ENCODE data around the gene NOVA2. TPM values are rescaled to one million over a fixed set of nuclear protein-coding genes. Genes with fewer than 3 reads are reported as not detected.

NOVA2 gene
- total RNA-seq, 4 donors from 2014 or later, result 0.41 to 2.2 (median 1.00) TPM; not detected in 1

DNA sequence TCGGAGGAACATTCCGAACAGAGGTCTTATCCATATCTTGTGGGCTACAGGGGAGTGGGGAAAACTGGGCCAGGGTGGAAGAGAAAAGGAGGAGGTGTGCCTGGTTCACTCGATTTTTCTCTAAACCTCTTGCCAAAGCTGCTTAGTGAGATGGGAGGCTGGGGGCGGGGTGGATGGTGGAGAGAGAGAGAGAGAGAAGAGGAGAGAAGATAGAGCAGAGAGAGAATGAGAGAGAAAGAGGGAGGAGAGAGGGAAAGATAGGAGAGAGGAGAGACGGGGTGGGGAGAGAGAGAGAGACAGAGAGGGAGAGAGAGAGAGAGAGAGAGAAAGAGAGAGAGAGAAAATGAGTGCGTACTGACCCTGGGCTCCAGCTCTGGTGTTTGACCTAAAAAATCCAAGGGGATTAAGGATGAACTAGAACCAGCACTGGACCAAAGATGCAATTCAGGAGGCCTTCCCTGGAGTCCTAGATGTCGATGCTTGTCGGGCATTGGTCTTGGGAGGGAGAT, 14.1 kb downstream of the NOVA2 start:
- Histone ChIP-seq H3K36me3 (no peaks in the 10 kb centered on the region), H3K27me3 (peaks cover 41% of the 10 kb centered on the region), H3K4me1 (no peaks in the 10 kb centered on the region), H3K4me3 (no peak overlapping the region), H3K27ac (no peak overlapping the region), H3K9me3 (no peaks in the 10 kb centered on the region)
- in situ Hi-C loops (cut with MboI; ENCODE audit: low pct_ligation_motif_present in 1 of 4, low pct_unique_long_range_greater_than_20kb in 1 of 4, low sequenced_read_pairs in 3 of 4) (no loop called here), intact Hi-C loops (cut with DNase I; ENCODE audit: low total_unique reads) (no loop called here)
- TF ChIP-seq POLR2A (IDR thresholded peaks at IDR 0.05), result no peak
- TF ChIP-seq POLR2AphosphoS5 (IDR thresholded peaks at IDR 0.05), result no peak
- TF ChIP-seq EP300 (IDR thresholded peaks at IDR 0.05; ENCODE audit: low read depth), result no peak
- TF ChIP-seq, protein P1, sequence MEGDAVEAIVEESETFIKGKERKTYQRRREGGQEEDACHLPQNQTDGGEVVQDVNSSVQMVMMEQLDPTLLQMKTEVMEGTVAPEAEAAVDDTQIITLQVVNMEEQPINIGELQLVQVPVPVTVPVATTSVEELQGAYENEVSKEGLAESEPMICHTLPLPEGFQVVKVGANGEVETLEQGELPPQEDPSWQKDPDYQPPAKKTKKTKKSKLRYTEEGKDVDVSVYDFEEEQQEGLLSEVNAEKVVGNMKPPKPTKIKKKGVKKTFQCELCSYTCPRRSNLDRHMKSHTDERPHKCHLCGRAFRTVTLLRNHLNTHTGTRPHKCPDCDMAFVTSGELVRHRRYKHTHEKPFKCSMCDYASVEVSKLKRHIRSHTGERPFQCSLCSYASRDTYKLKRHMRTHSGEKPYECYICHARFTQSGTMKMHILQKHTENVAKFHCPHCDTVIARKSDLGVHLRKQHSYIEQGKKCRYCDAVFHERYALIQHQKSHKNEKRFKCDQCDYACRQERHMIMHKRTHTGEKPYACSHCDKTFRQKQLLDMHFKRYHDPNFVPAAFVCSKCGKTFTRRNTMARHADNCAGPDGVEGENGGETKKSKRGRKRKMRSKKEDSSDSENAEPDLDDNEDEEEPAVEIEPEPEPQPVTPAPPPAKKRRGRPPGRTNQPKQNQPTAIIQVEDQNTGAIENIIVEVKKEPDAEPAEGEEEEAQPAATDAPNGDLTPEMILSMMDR (IDR thresholded peaks at IDR 0.05), result no peak
- no peak for DNase-seq
- WGBS, 2 donors (ENCODE audit: low coverage in 1 of 2), result 64 to 76% methylated on average over 5 to 8 of the region's 8 CpGs

DNA sequence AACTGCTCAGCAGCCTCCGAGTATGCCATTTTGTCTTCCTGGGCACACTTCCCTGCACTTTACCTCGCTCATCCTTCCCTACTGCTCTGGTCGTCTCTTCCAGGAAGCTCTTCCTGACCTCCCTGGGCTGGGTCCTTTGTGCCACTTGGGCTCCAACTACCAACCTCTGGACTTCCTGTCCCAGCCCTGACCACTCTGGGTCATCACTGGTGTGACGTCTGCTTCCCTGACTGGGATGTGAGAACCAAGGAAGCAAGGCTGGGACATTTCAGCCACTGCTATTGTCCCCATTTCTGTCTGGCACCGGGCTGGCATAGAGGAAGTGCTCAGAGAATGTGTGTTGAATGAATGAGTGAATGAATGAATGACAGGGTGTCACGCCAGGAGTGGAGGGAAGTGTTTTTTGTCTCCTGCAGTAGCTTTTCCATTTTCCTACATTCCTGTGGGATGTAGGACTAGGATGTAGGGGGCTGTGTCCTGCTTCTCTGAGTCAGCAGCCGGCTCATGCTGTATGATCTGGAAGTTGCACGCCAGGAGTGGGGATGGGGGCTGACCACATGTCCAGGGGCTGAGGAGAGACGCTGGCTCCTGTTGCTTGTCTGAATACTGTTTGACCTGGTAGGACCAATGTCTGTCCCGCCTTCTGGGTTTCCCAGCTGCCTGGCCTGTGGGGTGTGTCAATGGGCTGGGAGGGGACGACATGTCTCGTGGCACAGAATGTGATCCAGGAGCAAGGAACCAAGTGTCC, 14.7 kb downstream of the NOVA2 start:
- Histone ChIP-seq H3K4me1 (no peaks in the 10 kb centered on the region), H3K27ac (no peak overlapping the region), H3K9me3 (no peaks in the 10 kb centered on the region), H3K27me3 (peaks cover 44% of the 10 kb centered on the region), H3K4me3 (no peak overlapping the region), H3K36me3 (no peaks in the 10 kb centered on the region)
- 42 to 60% methylated on average over 5 to 12 of the region's 12 CpGs for WGBS, 2 donors (ENCODE audit: low coverage in 1 of 2)
- no peak for TF ChIP-seq POLR2AphosphoS5 (IDR thresholded peaks at IDR 0.05)
- no peak for TF ChIP-seq POLR2A (IDR thresholded peaks at IDR 0.05)
- TF ChIP-seq EP300 (IDR thresholded peaks at IDR 0.05; ENCODE audit: low read depth), result no peak
- TF ChIP-seq, protein P1 (IDR thresholded peaks at IDR 0.05), result no peak
- intact Hi-C loops (cut with DNase I; ENCODE audit: low total_unique reads) (no loop called here), in situ Hi-C loops (cut with MboI; ENCODE audit: low pct_ligation_motif_present in 1 of 4, low pct_unique_long_range_greater_than_20kb in 1 of 4, low sequenced_read_pairs in 3 of 4) (no loop called here)
- no peak for DNase-seq

DNA sequence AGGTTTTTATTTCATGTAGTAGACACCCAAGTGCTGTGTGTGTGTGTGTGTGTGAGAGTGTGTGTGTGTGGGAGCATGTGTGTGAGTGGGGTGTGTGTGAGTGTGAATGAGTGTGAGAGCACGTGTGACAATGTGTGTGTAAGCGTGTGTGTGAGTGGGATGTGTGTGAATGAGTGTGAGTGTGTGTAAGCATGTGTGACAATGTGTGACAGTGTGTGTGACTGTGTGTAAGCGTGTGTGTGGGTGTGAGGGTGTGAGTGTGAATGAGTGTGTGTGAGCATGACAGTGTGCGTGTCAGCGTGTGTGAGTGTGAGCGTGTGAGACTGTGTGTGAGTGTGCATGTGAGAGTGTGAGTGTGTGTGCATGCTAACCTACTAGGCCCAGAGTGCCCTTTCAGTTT, 15.3 kb downstream of the NOVA2 start:
- Histone ChIP-seq H3K36me3 (no peaks in the 10 kb centered on the region), H3K9me3 (no peaks in the 10 kb centered on the region), H3K27ac (no peak overlapping the region), H3K4me3 (no peak overlapping the region), H3K4me1 (no peaks in the 10 kb centered on the region), H3K27me3 (peaks cover 44% of the 10 kb centered on the region)
- TF ChIP-seq EP300 (IDR thresholded peaks at IDR 0.05; ENCODE audit: low read depth), result no peak
- no peak for TF ChIP-seq POLR2AphosphoS5 (IDR thresholded peaks at IDR 0.05)
- TF ChIP-seq, protein P1 (IDR thresholded peaks at IDR 0.05), result no peak
- TF ChIP-seq POLR2A (IDR thresholded peaks at IDR 0.05), result no peak
- intact Hi-C loops (cut with DNase I; ENCODE audit: low total_unique reads) (no loop called here), in situ Hi-C loops (cut with MboI; ENCODE audit: low pct_ligation_motif_present in 1 of 4, low pct_unique_long_range_greater_than_20kb in 1 of 4, low sequenced_read_pairs in 3 of 4) (no loop called here)
- DNase-seq, result no peak
- 80 to 88% methylated on average over 2 to 6 of the region's 6 CpGs for WGBS, 2 donors (ENCODE audit: low coverage in 1 of 2)

- no peak overlapping the region for H3K27ac ChIP-seq
- DNase-seq, result no peak
- WGBS, 2 donors (ENCODE audit: low coverage in 1 of 2), result 44 to 49% methylated on average over 4 to 13 of the region's 13 CpGs
These were observed 17.6 kb downstream of the NOVA2 start for GRCh38 chr19:45955905-45956608.

More at GRCh38 chr19:45955905-45956608, 17.6 kb downstream of the NOVA2 start:
- no peaks in the 10 kb centered on the region for H3K9me3 ChIP-seq
- peaks cover 0 to 7% (median 0%) of the 10 kb centered on the region in 4 donors for H3K4me1 ChIP-seq
- no peaks in the 10 kb centered on the region for H3K36me3 ChIP-seq
- intact Hi-C loops (cut with DNase I; ENCODE audit: low total_unique reads) (no loop called here), in situ Hi-C loops (cut with MboI; ENCODE audit: low pct_ligation_motif_present in 1 of 4, low pct_unique_long_range_greater_than_20kb in 1 of 4, low sequenced_read_pairs in 3 of 4) (no loop called here)
- H3K4me3 ChIP-seq, result no peak overlapping the region
- peaks cover 60% of the 10 kb centered on the region for H3K27me3 ChIP-seq
- TF ChIP-seq EP300 (IDR thresholded peaks at IDR 0.05; ENCODE audit: low read depth) (no peak), POLR2A (IDR thresholded peaks at IDR 0.05) (no peak), POLR2AphosphoS5 (IDR thresholded peaks at IDR 0.05) (no peak)
- TF ChIP-seq, protein P1 (IDR thresholded peaks at IDR 0.05), result no peak

Data from transverse colon (tissue), 4 donors.